NOMO-1 (cell line): ENCODE measurements around the gene ACSS3.

Experiments used
- DNase-seq, 2 experiments: peaks; one replicate each; lab custom pipeline; 2025; ENCODE audit not compliant: unreplicated experiment in 2 of 2; lab: John Stamatoyannopoulos, UW

Gene ACSS3

DNA sequence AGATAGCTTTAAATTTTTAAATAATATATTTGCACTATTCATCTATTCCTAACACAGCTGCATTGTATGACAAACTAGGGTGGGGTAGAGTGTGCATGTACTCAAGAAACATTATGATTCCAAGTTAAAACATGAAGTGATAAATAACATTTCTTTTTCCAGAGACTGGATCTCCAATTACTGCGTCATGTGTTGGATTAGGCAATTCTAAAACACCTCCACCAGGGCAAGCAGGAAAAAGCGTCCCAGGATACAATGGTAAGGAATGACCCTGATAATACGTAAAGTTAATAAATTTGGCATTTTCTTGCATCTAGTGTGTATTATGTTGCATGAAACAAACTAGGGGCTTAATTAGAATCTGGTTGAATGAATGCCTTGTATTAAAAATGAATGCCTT, 138.9 kb downstream of the ACSS3 start:
- no peak for DNase-seq

DNA sequence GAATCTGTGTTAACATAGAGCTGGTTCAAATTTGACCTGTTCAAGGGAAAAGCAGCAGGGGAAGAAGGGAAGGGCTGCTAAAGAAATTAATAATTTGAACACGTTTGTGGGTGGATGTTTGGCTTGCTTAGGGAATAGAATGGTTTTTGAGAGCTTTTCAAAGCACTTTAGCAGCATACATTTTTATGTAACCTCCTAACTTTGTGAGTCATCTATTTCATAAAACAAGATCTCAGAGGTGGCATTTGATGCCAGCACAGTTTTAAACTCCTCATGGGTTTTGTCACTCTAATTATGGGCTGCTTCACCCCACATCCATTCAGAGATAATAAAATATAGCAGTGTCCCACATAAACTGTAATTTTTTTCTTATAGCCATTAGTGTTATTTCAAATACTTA, 143.8 kb downstream of the ACSS3 start:
- no peak for DNase-seq

- no peak for DNase-seq
These were observed 145.1 kb downstream of the ACSS3 start for GRCh38 chr12:81222846-81223592.

DNA sequence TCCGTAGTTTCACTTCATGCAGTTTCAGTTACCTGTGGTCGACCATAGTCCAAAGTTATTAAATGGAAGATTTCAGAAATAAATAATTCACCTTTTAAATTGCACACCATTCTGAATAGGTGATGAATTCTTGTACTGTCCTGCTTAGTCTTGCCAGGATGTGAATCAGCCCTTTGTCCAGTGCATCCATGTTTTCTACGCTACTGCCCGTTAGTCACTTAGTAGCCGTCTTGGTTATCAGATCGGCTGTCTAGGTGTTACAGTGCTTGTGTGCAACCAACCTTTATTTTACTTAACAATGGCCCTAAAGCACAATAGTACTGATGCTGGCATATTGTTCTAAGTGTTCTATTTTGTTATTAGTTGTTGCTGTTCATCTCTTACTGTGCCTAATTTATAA, 146.7 kb downstream of the ACSS3 start:
- no peak for DNase-seq

- DNase-seq: no peak
These were observed 151.9 kb downstream of the ACSS3 start for GRCh38 chr12:81229759-81230158.

DNA sequence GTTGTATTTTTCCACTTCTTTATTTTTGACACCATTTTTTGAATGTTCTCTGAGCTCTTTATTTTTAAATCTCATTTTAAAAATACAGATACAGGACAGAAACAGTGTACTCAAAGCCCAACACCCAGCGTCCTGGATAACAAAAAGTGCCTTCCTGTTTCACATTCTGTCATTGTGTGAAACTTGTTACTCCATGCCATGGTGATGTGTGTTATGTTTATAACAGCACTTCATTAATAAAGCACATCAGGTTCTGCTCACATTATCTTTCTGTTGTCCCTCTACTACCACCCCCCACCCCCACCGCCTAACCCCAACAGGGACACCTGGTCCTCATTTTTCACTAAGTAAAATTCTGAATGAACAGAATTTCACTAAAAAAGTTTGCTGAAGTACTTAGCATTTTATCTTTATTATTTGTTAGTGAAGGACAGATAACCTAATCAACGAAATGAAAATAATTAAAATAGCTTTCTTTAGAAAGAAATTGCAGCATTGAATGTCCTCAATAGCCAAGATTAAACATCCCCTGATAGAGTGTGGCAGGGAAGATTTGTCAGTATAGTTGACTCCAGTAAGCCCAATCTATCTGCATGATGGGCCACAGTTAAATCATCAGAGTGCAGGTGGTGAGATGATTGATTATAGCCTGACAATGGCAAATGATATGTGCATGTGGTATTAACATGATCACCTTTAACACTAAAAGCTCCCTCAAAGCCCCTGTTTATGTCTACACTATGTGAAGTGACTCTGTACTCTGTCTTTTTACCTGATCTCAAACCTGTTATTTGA, 153.9 kb downstream of the ACSS3 start:
- no peak for DNase-seq

DNA sequence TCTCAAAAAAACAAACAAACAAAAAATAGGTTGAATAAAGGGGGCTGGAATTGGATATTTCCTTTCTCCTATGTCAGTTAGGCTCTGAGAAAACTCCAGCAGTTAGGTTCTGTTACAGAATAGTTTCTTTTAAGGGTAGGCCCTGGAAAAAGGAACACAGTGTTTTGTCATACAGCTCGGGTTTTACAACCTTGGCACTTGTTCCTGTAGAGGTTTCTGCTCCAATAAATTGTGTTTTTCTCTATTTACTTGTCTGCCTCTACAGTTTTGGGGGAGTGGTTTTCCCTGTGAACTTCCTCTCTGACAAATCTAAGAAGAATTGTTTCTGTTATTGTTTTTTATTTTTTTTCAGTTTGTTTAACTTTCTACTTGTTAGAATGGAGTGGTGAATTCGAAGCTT, 167.6 kb downstream of the ACSS3 start:
- DNase-seq: no peak

GRCh38 chr12:81245907-81246570, 168.2 kb downstream of the ACSS3 start:
- no peak for DNase-seq

DNA sequence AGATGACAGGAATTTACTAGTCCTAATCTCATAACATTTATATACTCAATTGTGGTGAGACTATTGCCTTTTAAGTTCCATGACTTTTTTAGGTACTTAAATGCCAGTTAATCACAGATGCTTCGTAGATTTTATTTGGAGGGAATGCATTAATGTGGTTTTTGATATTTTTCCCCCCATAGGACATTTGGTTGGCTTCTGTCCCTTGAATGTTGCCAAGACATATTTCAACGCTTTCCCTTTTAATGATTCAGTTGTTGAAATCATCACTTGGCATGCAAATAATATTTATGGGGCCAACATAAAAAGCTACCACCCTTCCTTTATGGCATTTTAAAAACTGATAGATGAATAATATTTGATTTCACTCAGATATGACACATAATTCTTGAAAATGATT, 172.1 kb downstream of the ACSS3 start:
- DNase-seq: no peak

GRCh38 chr12:81252228-81252627, 174.3 kb downstream of the ACSS3 start:
- no peak for DNase-seq

- no peak for DNase-seq
These were observed 175.5 kb downstream of the ACSS3 start for GRCh38 chr12:81253360-81253759.

GRCh38 chr12:81255456-81255855, 177.6 kb downstream of the ACSS3 start:
- no peak for DNase-seq

DNA sequence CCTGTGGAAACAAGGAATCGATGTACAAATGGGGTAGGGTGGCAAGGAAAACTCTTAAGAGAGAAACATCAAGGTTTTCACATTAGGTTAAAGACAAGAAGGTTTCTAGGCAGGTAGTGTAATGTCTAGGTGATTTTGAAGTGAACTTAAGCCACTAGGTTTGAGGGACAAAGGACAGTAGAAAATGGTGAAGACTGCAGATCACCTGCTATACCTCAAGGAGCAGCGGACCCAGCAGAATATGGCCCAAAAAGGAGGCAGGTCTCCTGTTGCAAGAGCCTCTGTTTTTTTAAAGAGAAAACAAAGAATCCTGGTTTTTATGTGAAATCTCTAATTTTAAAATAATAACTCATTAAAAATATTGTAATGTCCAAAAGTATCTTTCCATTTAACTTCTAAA, 178.1 kb downstream of the ACSS3 start:
- no peak for DNase-seq

DNA sequence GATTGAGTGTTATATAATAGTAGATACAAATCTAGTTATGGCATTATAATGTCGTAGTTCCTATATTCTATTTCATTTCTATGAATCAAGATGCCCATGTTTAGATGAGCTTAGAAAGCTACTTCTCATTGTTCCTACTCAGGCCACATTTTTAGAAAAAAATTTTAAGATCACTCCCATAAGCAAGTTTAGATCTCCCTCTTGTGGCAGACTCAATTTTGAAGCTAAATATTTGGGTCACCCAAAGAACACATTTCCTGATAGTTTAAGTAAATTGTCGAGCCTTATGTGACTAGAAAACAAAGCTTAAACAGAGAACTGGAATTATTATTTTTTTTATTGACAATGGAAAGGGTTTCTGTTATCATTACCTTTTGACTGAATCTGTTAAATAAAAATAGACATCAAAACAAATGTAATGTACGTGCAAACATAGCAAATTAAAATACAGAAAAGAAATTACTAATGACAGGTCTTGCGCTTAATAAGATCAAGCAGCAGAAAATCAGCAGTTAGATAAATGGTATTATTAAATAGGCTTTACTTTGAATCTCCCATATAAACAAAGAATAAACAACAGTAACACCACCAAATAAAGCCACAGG, 180.2 kb downstream of the ACSS3 start:
- DNase-seq: peak; percentile 12 to 19

DNA sequence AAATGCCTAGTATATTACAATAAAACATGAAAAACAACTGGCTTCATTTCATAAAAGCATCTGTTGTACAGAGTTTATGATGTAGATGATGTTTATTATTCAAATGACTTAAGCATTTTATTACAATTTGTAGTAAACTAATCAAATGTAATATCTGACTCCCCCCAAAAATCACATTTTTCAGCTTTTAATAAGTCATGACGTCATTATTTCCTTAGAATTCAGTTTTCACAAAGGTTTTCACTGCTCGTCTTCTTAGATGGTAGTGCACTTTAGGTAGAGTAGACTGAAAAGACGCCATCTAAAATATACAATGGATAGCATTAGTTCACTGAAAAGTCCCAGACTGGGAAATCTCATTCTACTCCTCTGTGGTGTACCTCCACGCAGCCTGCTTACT, 181.5 kb downstream of the ACSS3 start:
- DNase-seq: no peak

DNA sequence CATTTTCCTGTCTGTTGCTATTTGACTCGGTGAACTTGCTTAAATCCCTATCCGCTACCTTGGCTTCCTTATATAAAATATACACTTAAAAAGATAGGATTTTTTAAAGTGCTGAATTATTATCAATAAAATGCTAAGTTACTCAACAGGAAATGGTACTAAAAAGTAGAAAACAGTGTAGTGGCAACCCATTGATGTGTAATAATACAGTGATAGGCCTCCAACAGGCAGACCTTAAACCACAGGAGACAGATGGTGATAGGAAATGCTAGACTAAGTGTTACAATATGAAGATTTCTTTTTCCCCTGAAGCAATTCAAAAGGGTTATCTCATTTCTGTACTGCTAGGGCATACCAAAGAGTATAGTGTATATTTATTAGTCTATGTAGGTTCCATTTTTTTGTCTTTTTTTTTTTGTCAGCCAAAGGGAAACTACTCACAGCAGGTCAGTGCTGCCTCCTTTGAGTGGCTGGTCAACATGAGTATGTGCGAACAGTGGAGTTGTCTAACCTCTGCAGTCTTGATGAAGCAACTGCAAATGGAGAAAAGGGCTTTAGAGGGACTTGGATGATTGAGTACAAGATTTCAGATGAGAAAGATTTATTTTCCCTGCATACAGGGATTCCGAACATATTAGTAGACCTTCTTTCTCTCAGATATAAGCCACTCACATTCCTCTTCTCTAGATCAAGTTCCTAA, 183.8 kb downstream of the ACSS3 start:
- DNase-seq: no peak

GRCh38 chr12:81263072-81263471, 185.2 kb downstream of the ACSS3 start:
- DNase-seq: no peak

DNA sequence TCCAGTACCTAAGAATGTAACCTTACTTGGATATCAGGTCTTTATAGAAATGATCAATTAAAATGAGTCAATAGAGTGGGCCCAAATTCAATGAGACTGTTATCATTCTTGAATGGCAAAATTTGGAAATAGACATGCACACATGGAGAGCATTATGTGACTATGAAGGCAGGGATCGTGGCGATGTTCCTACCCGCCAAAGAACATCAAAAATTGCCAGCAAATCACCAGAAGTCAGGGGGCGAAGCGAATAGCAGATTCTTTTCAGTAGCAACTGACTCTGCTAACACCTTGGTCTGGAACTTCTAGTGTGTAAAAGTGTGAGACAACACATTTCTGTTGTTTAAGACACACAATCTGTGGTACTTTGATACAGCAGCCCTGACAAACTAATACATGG, 192.5 kb downstream of the ACSS3 start:
- DNase-seq: no peak

DNA sequence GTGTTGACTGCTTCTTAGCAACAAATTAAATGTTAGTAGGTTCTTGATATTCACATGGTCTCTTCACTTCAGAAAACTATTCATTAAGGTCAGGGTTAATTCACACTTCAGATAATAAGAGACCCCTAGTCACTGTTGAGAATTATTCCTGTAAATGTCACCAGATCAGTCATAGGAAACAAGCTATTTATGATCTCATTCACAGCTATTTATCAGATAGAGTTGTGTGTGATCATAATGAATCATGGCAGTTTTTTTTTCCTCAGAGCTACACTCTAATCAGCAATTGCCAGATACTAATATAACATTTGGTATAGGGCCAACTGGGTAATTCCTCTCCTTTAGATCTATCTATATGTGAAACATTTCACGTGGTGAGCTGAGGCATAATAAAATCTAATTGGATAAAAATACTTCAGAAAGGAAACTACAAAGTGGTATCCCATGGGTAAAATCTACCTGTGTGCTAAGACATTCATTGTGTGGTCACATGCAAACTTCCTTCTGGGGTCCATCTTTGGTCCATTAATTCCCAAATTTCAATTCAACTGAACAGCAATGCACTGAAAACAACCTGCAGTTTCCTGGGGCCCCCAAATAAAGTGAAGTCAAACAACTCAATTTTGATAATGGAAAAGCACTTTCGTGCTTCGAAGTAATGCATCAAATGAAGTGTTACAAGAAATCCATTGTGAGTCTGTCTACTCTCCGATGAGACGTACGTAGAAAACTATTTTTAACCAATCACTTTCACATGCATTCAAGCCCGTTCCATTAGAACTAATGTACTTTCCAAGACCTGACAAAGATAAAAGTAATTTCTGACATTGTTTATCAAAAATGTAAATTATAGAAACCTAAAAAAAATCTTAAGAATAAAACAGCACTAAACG, 197.0 kb downstream of the ACSS3 start:
- no peak for DNase-seq

DNA sequence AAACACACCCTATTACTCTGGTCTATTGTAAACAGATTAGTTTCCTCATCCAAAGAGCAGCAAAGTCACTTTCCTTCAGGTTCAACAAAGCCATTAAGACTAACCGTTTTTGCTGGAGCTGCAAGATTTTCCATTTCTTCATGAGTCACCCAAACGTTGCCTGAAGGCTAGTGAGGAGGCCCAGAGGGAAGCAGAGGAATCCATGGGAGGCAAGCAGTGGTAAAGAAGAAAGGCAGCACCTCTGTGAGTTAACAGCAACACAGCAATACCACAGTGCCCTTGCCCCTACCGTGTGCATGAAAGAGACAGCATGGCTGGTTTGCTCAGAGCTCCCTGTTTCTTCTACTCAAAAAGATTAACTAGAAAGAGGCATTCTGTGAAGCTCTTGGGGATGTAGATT, 206.3 kb downstream of the ACSS3 start:
- no peak for DNase-seq
